Thymus (tissue), 11 donors: ENCODE results near the gene ASRGL1. TPM values are rescaled to one million over a fixed set of nuclear protein-coding genes. Genes with fewer than 3 reads are reported as not detected.

Experiments
- DNase-seq, 9 donors: peaks; one replicate each; pipeline ENCODE4 v3.0.0-alpha.2; 2013; ENCODE audit warnings: low spot score in 9 of 9, low read depth in 6 of 9, missing footprints in 1 of 9
- H3K27ac ChIP-seq, 2 donors: one replicate each; pipeline ENCODE4 v1.5.1; 2013; ENCODE audit warnings: control low read depth in 1 of 2, low read depth in 1 of 2, low read length in 1 of 2, mild to moderate bottlenecking in 1 of 2, moderate library complexity in 1 of 2
- H3K27me3 ChIP-seq, 2 donors: one replicate each; pipeline ENCODE4 v1.5.1; 2013; ENCODE audit warnings: low read length in 1 of 2; ENCODE audit not compliant: control insufficient read depth in 2 of 2, insufficient read depth in 1 of 2
- H3K36me3 ChIP-seq, 2 donors: one replicate each; pipeline ENCODE4 v1.5.1; 2013; ENCODE audit warnings: low read length in 1 of 2, mild to moderate bottlenecking in 1 of 2, moderate library complexity in 1 of 2; ENCODE audit not compliant: control insufficient read depth in 2 of 2, insufficient read depth in 2 of 2
- H3K4me1 ChIP-seq, 2 donors: one replicate each; pipeline ENCODE4 v1.5.1; 2013; ENCODE audit warnings: low read length in 2 of 2; ENCODE audit not compliant: control insufficient read depth in 2 of 2, insufficient read depth in 2 of 2
- H3K4me3 ChIP-seq, 2 donors: one replicate each; pipeline ENCODE4 v1.5.1; 2013; ENCODE audit warnings: low read length in 2 of 2, control low read depth in 1 of 2, mild to moderate bottlenecking in 1 of 2
- H3K9me3 ChIP-seq, 2 donors: one replicate each; pipeline ENCODE4 v1.5.1; 2013; ENCODE audit warnings: low read length in 1 of 2, mild to moderate bottlenecking in 1 of 2; ENCODE audit not compliant: control insufficient read depth in 2 of 2, insufficient read depth in 1 of 2
- WGBS: extraction: QIAGEN DNeasy Blood & Tissue Kit; methylation state at CpG from one replicate; pipeline ENCODE4 v1.1.7; 2013; 5-methylcytosine and 5-hydroxymethylcytosine counted together
- polyA plus RNA-seq: library from polyadenylated mRNA; stranded (reverse); fragments of 200-250 nt; gene quantifications from one replicate; pipeline ENCODE4 v1.2.3, GENCODE V29; 2013
- total RNA-seq: library from RNA; stranded (reverse); fragments of 120-200 nt; gene quantifications from one replicate; pipeline ENCODE4 v1.2.4, GENCODE V29; 2013
- donor health status: healthy.

The ASRGL1 gene
- total and polyA plus RNA-seq, 2 donors = 6.0 to 12.3 TPM

DNA sequence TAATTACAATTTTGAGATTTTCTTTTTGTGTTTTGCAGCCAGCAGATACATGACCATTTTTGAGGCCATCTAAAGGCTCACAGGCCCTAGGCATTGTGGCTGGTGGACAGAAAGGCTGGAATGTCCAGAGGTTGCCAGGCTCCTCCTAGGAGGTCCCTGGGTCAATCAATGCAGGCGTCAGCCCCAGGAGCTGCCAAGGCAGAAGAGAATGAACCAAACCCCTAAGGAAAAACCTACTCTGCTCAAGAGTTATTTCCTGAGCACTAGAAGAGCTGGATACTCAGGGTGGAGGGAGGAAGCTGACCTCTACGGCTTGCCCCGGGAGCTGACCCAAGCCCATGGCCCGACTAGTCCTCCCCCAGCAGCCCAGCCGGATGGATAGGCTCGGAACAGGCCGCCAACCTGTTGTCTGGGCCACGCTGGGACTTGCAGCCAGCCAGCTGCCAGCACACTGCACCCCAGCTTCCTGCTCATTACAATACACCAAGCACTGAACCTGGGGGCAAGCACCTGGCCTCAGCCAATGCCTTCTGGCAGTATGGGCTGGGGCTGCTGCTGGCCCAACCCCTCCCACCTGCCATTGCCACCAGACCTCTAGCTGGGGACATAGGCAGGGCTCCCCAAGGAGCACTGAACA is 75.9 kb downstream of the ASRGL1 start:
- no peak for DNase-seq
- no peak overlapping the region for H3K4me3 ChIP-seq
- H3K27me3 ChIP-seq = no peaks in the 10 kb centered on the region
- H3K4me1 ChIP-seq = peaks cover 0 to 7% of the 10 kb centered on the region in 2 donors
- WGBS = 75% methylated on average over 8 of the region's 8 CpGs
- H3K27ac ChIP-seq = no peak overlapping the region
- H3K9me3 ChIP-seq = no peaks in the 10 kb centered on the region
- no peaks in the 10 kb centered on the region for H3K36me3 ChIP-seq

DNA sequence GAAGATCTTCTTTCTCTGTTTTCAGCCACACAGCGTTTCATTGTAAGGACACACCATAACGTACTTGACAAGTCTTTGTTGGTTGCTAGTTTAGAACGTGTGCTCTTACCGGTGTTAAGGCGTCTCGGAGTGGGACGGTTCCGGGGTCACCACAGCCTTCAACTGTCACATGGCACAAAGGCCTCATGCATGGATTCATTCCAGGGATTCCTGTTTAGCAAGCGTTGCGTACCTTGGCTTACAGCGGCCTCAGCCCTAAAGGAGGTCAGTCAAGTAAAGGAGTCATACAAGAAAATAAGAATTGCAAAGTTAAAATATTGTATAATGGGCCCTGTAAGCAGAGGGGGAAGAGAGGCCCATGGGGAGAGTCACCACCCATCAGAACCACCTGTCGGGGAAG is 79.3 kb downstream of the ASRGL1 start:
- peaks cover 0 to 7% of the 10 kb centered on the region in 2 donors for H3K4me1 ChIP-seq
- no peak overlapping the region for H3K27ac ChIP-seq
- DNase-seq = no peak

DNA sequence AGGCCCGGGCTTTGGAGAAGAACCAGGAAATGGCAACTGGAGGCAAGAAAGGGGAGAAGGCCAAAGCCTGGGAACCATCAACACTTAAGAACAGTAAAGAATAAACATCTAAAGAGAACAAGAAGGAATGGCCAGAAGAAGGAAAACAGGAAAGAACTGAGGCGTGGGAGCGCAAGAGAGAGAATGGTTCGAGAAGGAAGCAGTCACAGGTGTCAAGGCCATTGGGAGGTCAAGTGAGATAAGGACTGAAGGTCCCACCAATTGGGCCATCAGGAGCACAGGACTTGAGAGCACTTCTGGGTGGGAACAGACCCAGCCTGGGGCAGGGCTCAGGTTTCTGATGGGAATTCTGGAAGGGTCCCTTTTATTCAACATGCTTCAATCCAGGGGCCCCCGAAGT is 80.9 kb downstream of the ASRGL1 start:
- WGBS = 96% methylated on average over 5 of the region's 5 CpGs
- no peak for DNase-seq

More for the DNA sequence above, 79.3 kb downstream of the ASRGL1 start:
- WGBS = 96% methylated on average over 12 of the region's 12 CpGs
- no peak overlapping the region for H3K4me3 ChIP-seq
- H3K36me3 ChIP-seq = no peaks in the 10 kb centered on the region
- H3K9me3 ChIP-seq = no peaks in the 10 kb centered on the region
- no peaks in the 10 kb centered on the region for H3K27me3 ChIP-seq

DNA sequence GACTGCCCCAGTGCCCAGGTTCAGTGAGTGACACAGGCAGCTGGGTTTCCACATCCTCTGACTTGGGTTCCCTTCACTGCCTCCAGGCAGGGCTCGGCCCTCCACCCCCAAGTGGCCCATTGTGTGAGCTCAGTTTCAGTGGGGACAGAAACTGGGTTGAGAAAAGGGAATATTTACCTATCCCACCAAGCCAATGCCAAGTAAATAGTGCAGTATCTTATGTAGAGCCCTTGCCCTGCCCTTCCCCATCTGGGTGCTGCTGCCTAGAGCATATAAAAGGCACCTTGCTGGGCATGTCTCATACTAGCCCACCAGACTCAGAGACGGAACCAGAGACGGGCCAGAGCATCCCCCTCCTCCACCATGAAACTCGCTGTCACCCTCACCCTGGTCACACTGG is 81.5 kb downstream of the ASRGL1 start, which contains the start of gene SCGB1A1:
Gene SCGB1A1 (plus strand): TSS at position 301 of the 400 bp plus-strand sequence. CDS start 63 bp downstream, at position 364.
- no peaks in the 10 kb centered on the region for H3K4me1 ChIP-seq
- no peaks in the 10 kb centered on the region for H3K9me3 ChIP-seq
- no peak within 1 kb of the TSS for H3K4me3 ChIP-seq
- no peaks in the 10 kb centered on the region for H3K36me3 ChIP-seq
- no peak for DNase-seq
- WGBS = 94% methylated on average over 4 of the region's 4 CpGs
- peaks cover 0 to 3% of the 10 kb centered on the region in 2 donors for H3K27me3 ChIP-seq
- H3K27ac ChIP-seq = no peak within 1 kb of the TSS

More for the DNA sequence above, 80.9 kb downstream of the ASRGL1 start:
- no peaks in the 10 kb centered on the region for H3K36me3 ChIP-seq
- H3K4me3 ChIP-seq = no peak overlapping the region
- H3K27ac ChIP-seq = no peak overlapping the region
- peaks cover 0 to 5% of the 10 kb centered on the region in 2 donors for H3K4me1 ChIP-seq
- no peaks in the 10 kb centered on the region for H3K9me3 ChIP-seq
- no peaks in the 10 kb centered on the region for H3K27me3 ChIP-seq

DNA sequence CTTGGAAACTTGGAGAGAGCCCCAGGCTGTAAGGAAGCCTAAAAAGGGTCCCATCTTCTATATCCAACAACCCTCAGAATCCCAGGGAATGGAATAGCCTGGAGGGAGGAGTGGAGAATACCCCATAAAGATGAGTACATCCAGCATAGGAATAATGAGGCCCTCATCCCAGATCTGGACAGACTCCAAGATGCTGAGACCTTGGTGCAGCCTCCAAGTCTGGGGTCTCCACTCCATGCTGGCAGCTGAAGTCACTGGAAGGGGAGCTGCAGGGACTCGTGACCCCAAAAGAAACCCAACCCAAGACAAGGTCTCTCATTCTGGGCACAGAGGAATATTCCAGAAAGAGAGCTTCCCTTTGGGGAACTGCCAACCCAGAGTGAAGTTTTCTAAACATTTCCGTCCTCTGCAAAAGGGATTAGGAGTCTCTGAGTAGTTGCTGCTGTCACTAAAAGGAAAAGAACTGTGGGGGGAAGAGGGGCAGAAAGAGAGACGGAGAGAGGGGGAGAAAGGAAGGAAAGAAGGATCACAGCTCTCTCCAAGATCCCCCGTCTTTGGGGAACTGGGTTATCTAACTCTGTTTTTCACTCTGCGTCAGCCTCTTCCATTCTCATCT is 82.2 kb downstream of the ASRGL1 start:
- WGBS = 77% methylated on average over 5 of the region's 5 CpGs
- Histone ChIP-seq H3K27me3 (peaks cover 0 to 5% of the 10 kb centered on the region in 2 donors), H3K4me3 (no peak overlapping the region), H3K4me1 (no peaks in the 10 kb centered on the region), H3K27ac (no peak overlapping the region), H3K36me3 (no peaks in the 10 kb centered on the region), H3K9me3 (no peaks in the 10 kb centered on the region)
- DNase-seq = no peak

DNA sequence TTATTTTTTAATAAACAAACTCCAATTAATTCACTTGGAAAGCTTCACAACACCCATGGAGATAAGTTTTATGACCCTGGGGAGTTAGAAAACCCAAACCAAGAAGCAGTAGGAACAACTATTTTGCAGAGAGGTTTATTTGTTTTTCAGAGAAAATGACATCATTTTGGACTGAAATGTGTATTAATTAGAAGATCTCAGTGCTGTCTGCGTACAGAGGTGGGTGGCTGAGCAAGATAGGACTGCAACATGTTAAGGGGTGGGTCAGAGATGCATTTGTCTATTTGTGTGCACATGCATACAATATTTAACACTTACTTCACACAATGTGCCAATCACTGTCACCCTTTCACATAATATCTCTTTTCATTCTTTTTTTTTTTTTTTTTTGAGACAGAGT is 82.7 kb downstream of the ASRGL1 start:
- DNase-seq = no peak
- H3K27ac ChIP-seq = no peak overlapping the region
- WGBS = 93% methylated on average over 1 of the region's 1 CpG

DNA sequence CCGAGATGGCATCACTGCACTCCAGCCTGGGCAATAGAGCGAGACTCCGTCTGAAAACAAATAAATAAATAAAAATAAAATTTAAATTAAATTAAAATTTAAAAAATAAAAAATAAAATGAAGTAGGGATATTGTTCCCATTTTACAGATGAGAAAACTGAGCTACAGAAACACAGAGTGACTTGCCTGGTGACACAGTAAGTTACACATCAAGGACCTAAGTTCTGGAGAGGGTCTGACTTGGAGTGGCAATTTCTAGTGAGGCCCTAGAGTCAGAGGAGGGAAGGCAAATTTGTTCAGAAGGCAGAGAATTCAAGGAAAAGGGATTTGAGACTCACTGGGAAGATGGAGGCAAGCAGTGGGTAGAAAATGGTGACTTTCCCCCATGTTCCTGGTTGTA is 83.6 kb downstream of the ASRGL1 start:
- H3K27ac ChIP-seq = no peak overlapping the region
- H3K27me3 ChIP-seq = peaks cover 0 to 9% of the 10 kb centered on the region in 2 donors
- no peaks in the 10 kb centered on the region for H3K9me3 ChIP-seq
- WGBS = over 99% methylated on average over 3 of the region's 3 CpGs
- H3K4me1 ChIP-seq = no peaks in the 10 kb centered on the region
- H3K4me3 ChIP-seq = no peak overlapping the region
- H3K36me3 ChIP-seq = no peaks in the 10 kb centered on the region
- no peak for DNase-seq

More for the DNA sequence above, 82.7 kb downstream of the ASRGL1 start:
- Histone ChIP-seq H3K4me3 (no peak overlapping the region), H3K36me3 (no peaks in the 10 kb centered on the region), H3K9me3 (no peaks in the 10 kb centered on the region), H3K4me1 (no peaks in the 10 kb centered on the region), H3K27me3 (peaks cover 0 to 9% of the 10 kb centered on the region in 2 donors)

DNA sequence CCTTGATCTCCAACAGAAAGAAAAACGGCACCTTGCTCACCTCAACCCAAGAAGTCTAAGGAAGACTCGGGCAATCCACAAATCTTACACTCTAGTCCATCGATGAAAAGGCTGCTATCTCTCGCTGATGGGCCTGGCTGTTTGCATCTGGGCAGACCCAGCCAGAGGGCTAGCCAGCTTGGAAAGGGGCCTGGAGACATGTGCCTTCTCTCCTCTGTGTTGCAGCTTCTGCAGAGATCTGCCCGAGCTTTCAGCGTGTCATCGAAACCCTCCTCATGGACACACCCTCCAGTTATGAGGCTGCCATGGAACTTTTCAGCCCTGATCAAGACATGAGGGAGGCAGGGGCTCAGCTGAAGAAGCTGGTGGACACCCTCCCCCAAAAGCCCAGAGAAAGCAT is 84.7 kb downstream of the ASRGL1 start:
- 95% methylated on average over 7 of the region's 7 CpGs for whole genome bisulfite sequencing
- no peak overlapping the region for H3K27ac ChIP-seq
- no peaks in the 10 kb centered on the region for H3K9me3 ChIP-seq
- no peaks in the 10 kb centered on the region for H3K36me3 ChIP-seq
- H3K4me1 ChIP-seq = peaks cover 0 to 5% of the 10 kb centered on the region in 2 donors
- H3K4me3 ChIP-seq = no peak overlapping the region
- DNase-seq = no peak
- peaks cover 0 to 9% of the 10 kb centered on the region in 2 donors for H3K27me3 ChIP-seq

DNA sequence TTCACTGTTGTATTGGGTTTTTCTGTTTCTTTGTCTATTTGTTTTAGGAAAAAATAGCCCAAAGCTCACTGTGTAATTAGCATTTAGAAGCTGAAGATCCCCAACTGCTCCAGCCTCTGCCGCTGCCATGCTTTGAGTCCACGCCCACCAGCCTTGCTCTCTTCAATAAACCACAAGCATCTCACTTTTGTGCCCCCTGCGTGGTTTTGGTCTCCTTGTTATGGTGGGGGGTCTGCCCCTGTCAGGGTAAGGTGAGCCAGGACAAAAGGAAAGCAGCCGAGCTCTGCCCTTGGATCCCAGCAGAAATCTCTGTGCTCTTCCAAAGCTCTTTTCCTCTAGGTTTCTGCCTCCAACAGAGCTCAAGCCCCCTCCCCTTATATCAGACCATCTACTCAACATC is 85.8 kb downstream of the ASRGL1 start:
- no peak overlapping the region for H3K27ac ChIP-seq
- peaks cover 0 to 8% of the 10 kb centered on the region in 2 donors for H3K4me1 ChIP-seq
- H3K9me3 ChIP-seq = no peaks in the 10 kb centered on the region
- 74% methylated on average over 4 of the region's 4 CpGs for WGBS
- H3K27me3 ChIP-seq = peaks cover 0 to 9% of the 10 kb centered on the region in 2 donors
- no peaks in the 10 kb centered on the region for H3K36me3 ChIP-seq
- DNase-seq = no peak
- H3K4me3 ChIP-seq = no peak overlapping the region
